H1 (cell line): ENCODE data around the gene NAXE. TPM values are rescaled to one million over a fixed set of nuclear protein-coding genes. Genes with fewer than 3 reads are reported as not detected.

Source experiments
- CTCF ChIA-PET: fragments of 300-600 bp; sonication (Branson Sonifier 250); formaldehyde crosslinking; loops from one replicate; lab custom pipeline; 2021; ENCODE audit not compliant: partially characterized antibody; lab: Charles Lee
- POLR2A ChIA-PET: fragments of 300-600 bp; sonication (Branson Sonifier 250); formaldehyde crosslinking; loops from one replicate; lab custom pipeline; 2021; ENCODE audit warnings: inconsistent platforms; ENCODE audit not compliant: partially characterized antibody; lab: Charles Lee
- DNase-seq, 2 experiments: peaks; one replicate each; pipeline versions ENCODE4 v3.0.0 to v3.0.0-alpha.2; 2010 to 2022; ENCODE audit warnings: low spot score in 2 of 2, low read depth in 1 of 2, mixed read lengths in 1 of 2
- FAIRE-seq: peaks from 2 replicates; lab custom pipeline; 2011; peaks lifted over from hg19 to GRCh38; lab: Jason Lieb, UNC
- H2AFZ ChIP-seq: 2 replicates; pipeline ENCODE4 v1.8.1; 2012; ENCODE audit warnings: low read length, inconsistent platforms
- H2AK5ac ChIP-seq: 2 replicates; pipeline ENCODE4 v1.6.1; 2013; ENCODE audit warnings: low read depth, low read length
- H2BK120ac ChIP-seq: replicated peaks from 2 replicates; pipeline ENCODE3; 2013; ENCODE audit warnings: low read depth, low read length, inconsistent platforms
- H2BK12ac ChIP-seq: 2 replicates; pipeline ENCODE4 v1.6.1; 2013; ENCODE audit warnings: low read depth, low read length
- H2BK15ac ChIP-seq: 2 replicates; pipeline ENCODE4 v1.6.1; 2013; ENCODE audit warnings: low read length
- H2BK20ac ChIP-seq: 2 replicates; pipeline ENCODE4 v1.6.1; 2013; ENCODE audit warnings: low read length
- H2BK5ac ChIP-seq: 2 replicates; pipeline ENCODE4 v1.6.1; 2013; ENCODE audit warnings: low read depth, low read length
- H3K14ac ChIP-seq: 2 replicates; pipeline ENCODE4 v1.6.1; 2013; ENCODE audit warnings: inconsistent platforms; ENCODE audit not compliant: insufficient read length
- H3K18ac ChIP-seq: 2 replicates; pipeline ENCODE4 v1.6.1; 2013; ENCODE audit warnings: low read length; ENCODE audit errors: extremely low read depth
- H3K23ac ChIP-seq: 2 replicates; pipeline ENCODE4 v1.6.1; 2013; ENCODE audit warnings: inconsistent platforms; ENCODE audit not compliant: insufficient read length
- H3K23me2 ChIP-seq: 2 replicates; pipeline ENCODE4 v1.6.1; 2013; ENCODE audit warnings: low read depth, low read length
- H3K27ac ChIP-seq: 2 replicates; pipeline ENCODE4 v1.6.1; 2011; ENCODE audit warnings: low read depth, low read length, inconsistent platforms
- H3K27me3 ChIP-seq, 4 experiments: replicated peaks in 1 of 4; 1 replicate in 1 of 4; 2 replicates in 3 of 4; pipeline versions ENCODE4 v1.6.1 to v1.8.1; 2011 to 2013; ENCODE audit warnings: low read length in 3 of 4, mild to moderate bottlenecking in 3 of 4, inconsistent platforms in 2 of 4, mixed read lengths in 2 of 4, moderate library complexity in 1 of 4; ENCODE audit not compliant: control insufficient read depth in 3 of 4, insufficient read depth in 3 of 4; ENCODE audit errors: extremely low read depth in 1 of 4
- H3K36me3 ChIP-seq, 4 experiments: 2 replicates each; pipeline versions ENCODE4 v1.6.1 to v1.8.1; 2011 to 2013; ENCODE audit warnings: mild to moderate bottlenecking in 4 of 4, low read length in 3 of 4, moderate library complexity in 2 of 4, control low read depth in 1 of 4, inconsistent platforms in 1 of 4; ENCODE audit not compliant: insufficient read depth in 4 of 4, control insufficient read depth in 2 of 4
- H3K4ac ChIP-seq: replicated peaks from 2 replicates; pipeline ENCODE3; 2013; ENCODE audit warnings: low read length, low read depth, mixed read lengths, inconsistent platforms; ENCODE audit not compliant: insufficient read length
- H3K4me1 ChIP-seq, 4 experiments: replicated peaks in 1 of 4; 1 replicate in 1 of 4; 2 replicates in 3 of 4; pipeline versions ENCODE4 v1.6.1 to v1.8.1; 2011 to 2013; ENCODE audit warnings: low read length in 3 of 4, inconsistent platforms in 2 of 4, mixed read lengths in 1 of 4; ENCODE audit not compliant: insufficient read depth in 4 of 4, control insufficient read depth in 3 of 4
- H3K4me2 ChIP-seq, 2 experiments: 2 replicates each; pipeline versions ENCODE4 v1.6.1 to v1.8.1; 2011 to 2013; ENCODE audit warnings: low read depth in 2 of 2, low read length in 2 of 2, control low read depth in 1 of 2, inconsistent platforms in 1 of 2, mild to moderate bottlenecking in 1 of 2; ENCODE audit not compliant: insufficient read depth in 1 of 2
- H3K4me3 ChIP-seq, 4 experiments: fragments of 200-600, 300-600 bp in 1 of 4; sonication (generic), shearing (Covaris generic), sonication (Bioruptor Twin) in 1 of 4; 2 replicates each; pipeline versions ENCODE4 v1.5.1 to v1.8.1; 2011 to 2016; ENCODE audit warnings: low read length in 4 of 4, low read depth in 3 of 4, control low read depth in 2 of 4, inconsistent platforms in 2 of 4, mild to moderate bottlenecking in 2 of 4, mixed read lengths in 1 of 4, moderate library complexity in 1 of 4; ENCODE audit not compliant: insufficient read depth in 2 of 4; ENCODE audit errors: extremely low read depth in 1 of 4
- H3K56ac ChIP-seq: replicated peaks from 2 replicates; pipeline ENCODE3; 2013; ENCODE audit warnings: low read depth, mild to moderate bottlenecking, mixed read lengths, low read length, inconsistent platforms; ENCODE audit not compliant: insufficient read length
- H3K79me1 ChIP-seq: 2 replicates; pipeline ENCODE4 v1.6.1; 2013; ENCODE audit warnings: low read depth, low read length, control low read depth
- H3K79me2 ChIP-seq, 2 experiments: 2 replicates each; pipeline versions ENCODE4 v1.6.1 to v1.8.1; 2012 to 2013; ENCODE audit warnings: low read length in 2 of 2, mild to moderate bottlenecking in 2 of 2, inconsistent platforms in 1 of 2; ENCODE audit not compliant: insufficient read depth in 2 of 2, control insufficient read depth in 1 of 2
- H3K9ac ChIP-seq, 4 experiments: replicated peaks in 1 of 4; 1 replicate in 1 of 4; 2 replicates in 3 of 4; pipeline versions ENCODE4 v1.6.1 to v1.8.1; 2011 to 2013; ENCODE audit warnings: low read depth in 3 of 4, low read length in 3 of 4, control low read depth in 2 of 4, mild to moderate bottlenecking in 2 of 4, moderate library complexity in 2 of 4, inconsistent platforms in 1 of 4; ENCODE audit errors: extremely low read depth in 1 of 4
- H3K9me3 ChIP-seq, 2 experiments: 2 replicates each; pipeline versions ENCODE4 v1.6.1 to v1.8.1; 2012 to 2013; ENCODE audit warnings: mild to moderate bottlenecking in 2 of 2, moderate library complexity in 2 of 2, control low read depth in 1 of 2, inconsistent platforms in 1 of 2, low read depth in 1 of 2, low read length in 1 of 2, mixed read lengths in 1 of 2; ENCODE audit not compliant: insufficient read depth in 2 of 2
- H4K20me1 ChIP-seq, 2 experiments: replicated peaks in 1 of 2; 2 replicates each; pipeline versions ENCODE3 to v1.8.1; 2011 to 2013; ENCODE audit warnings: inconsistent platforms in 2 of 2, low read length in 2 of 2, mild to moderate bottlenecking in 1 of 2; ENCODE audit not compliant: insufficient read depth in 2 of 2, control insufficient read depth in 1 of 2
- H4K5ac ChIP-seq: 2 replicates; pipeline ENCODE4 v1.6.1; 2013; ENCODE audit warnings: low read length, low read depth, mixed read lengths, inconsistent platforms; ENCODE audit not compliant: insufficient read length
- H4K8ac ChIP-seq: 2 replicates; pipeline ENCODE4 v1.8.0; 2013; ENCODE audit warnings: mild to moderate bottlenecking, moderate library complexity, low read length, inconsistent platforms; ENCODE audit not compliant: insufficient read depth; ENCODE audit errors: extremely low read depth
- H4K91ac ChIP-seq: replicated peaks from 2 replicates; pipeline ENCODE3; 2013; ENCODE audit warnings: low read length, mixed read lengths, inconsistent platforms; ENCODE audit not compliant: insufficient read length
- CHD2 ChIP-seq: IDR thresholded peaks from 2 replicates; pipeline ENCODE4 v1.6.1; 2012; ENCODE audit warnings: low read length, improper control_type of control experiment
- CREB1 ChIP-seq: IDR thresholded peaks from 2 replicates; pipeline ENCODE4 v1.6.1; 2012; ENCODE audit warnings: inconsistent platforms
- CTBP2 ChIP-seq: IDR thresholded peaks from 2 replicates; pipeline ENCODE4 v1.7.0; 2011; ENCODE audit warnings: borderline replicate concordance, mild to moderate bottlenecking, moderate library complexity, mixed read lengths, low read length; ENCODE audit not compliant: insufficient read depth, insufficient read length
- NRF1 ChIP-seq: IDR thresholded peaks from 2 replicates; pipeline ENCODE4 v1.6.1; 2011; ENCODE audit warnings: mild to moderate bottlenecking, low read depth, low read length, improper control_type of control experiment
- RAD21 ChIP-seq, 2 experiments: IDR thresholded peaks in 1 of 2; conservative IDR thresholded peaks in 1 of 2; 2 replicates each; pipeline ENCODE4 v1.6.1; 2011; ENCODE audit warnings: low read depth in 2 of 2, low read length in 2 of 2, improper control_type of control experiment in 1 of 2, inconsistent platforms in 1 of 2, mild to moderate bottlenecking in 1 of 2, moderate library complexity in 1 of 2
- SAP30 ChIP-seq: fragments of 300-600 bp; sonication (generic); IDR thresholded peaks from 2 replicates; pipeline ENCODE4 v1.7.1; 2012; ENCODE audit warnings: low read length, moderate library complexity, mild to moderate bottlenecking, inconsistent platforms; ENCODE audit not compliant: insufficient read depth, insufficient replicate concordance
- SP4 ChIP-seq: IDR thresholded peaks from 2 replicates; pipeline ENCODE4 v1.6.1; 2012; ENCODE audit warnings: low read length, inconsistent platforms
- SRF ChIP-seq: IDR thresholded peaks from 2 replicates; pipeline ENCODE4 v1.6.1; 2011; ENCODE audit warnings: mild to moderate bottlenecking, low read depth, low read length, moderate library complexity
- ZNF274 ChIP-seq: IDR thresholded peaks from 2 replicates; pipeline ENCODE4 v1.7.0; 2012; ENCODE audit warnings: low read length, borderline replicate concordance; ENCODE audit errors: extremely low read depth
- WGBS, 2 experiments: shearing (Covaris generic) in 1 of 2; methylation state at CpG; one replicate each; pipeline versions ENCODE4 v1.1.6 to v1.1.7; 2013 to 2015; ENCODE audit warnings: low lambda C conversion rate in 2 of 2, mixed read lengths in 2 of 2, inconsistent platforms in 1 of 2, low coverage in 1 of 2, missing lambda C conversion rate in 1 of 2; ENCODE audit not compliant: insufficient replicate concordance in 2 of 2, insufficient coverage in 1 of 2, insufficient read length in 1 of 2; ENCODE audit errors: extremely low coverage in 1 of 2, missing lambda C conversion rate in 1 of 2; 5-methylcytosine and 5-hydroxymethylcytosine counted together
- polyA plus RNA-seq, 7 experiments: library from polyadenylated mRNA; depleted of rRNA in 3 of 7; stranded (reverse) in 5 of 7; unstranded in 2 of 7; fragments of >200 nt in 5 of 7; fragments of 200-250 nt in 2 of 7; gene quantifications; 1 replicate in 5 of 7; 2 replicates in 1 of 7; 4 replicates in 1 of 7; pipeline versions ENCODE4 v1.2.1 to v1.2.3, GENCODE V29; 2011 to 2013; ENCODE audit warnings: missing spikeins in 2 of 7, mixed read lengths in 2 of 7
- total RNA-seq: library from RNA; stranded (reverse); fragmentation: NEBNext Ultra II Directional; extraction: Animal tissue kit (Norgen Biotek cat#: 25700); gene quantifications from 2 replicates; pipeline ENCODE4 v1.2.1, GENCODE V29; 2021
- TF ChIP-seq, protein P1 (sequence below): IDR thresholded peaks from 2 replicates; pipeline ENCODE4 v1.6.1; 2012; ENCODE audit warnings: inconsistent platforms
- TF ChIP-seq, protein P2 (sequence below), 3 experiments: IDR thresholded peaks; 1 replicate in 2 of 3; 2 replicates in 1 of 3; pipeline versions ENCODE4 v1.5.1 to v1.6.1; 2011; ENCODE audit warnings: low read length in 3 of 3, mild to moderate bottlenecking in 3 of 3, inconsistent platforms in 2 of 3, low read depth in 1 of 3, moderate library complexity in 1 of 3; ENCODE audit not compliant: insufficient read depth in 1 of 3; ENCODE audit errors: control extremely low read depth in 1 of 3

Gene NAXE
- total and polyA plus RNA-seq, 2 of the 8 experiments (the other 6 are each of a cell fraction or from before 2014, with no cell fraction given): 73.1 to 74.3 TPM

DNA sequence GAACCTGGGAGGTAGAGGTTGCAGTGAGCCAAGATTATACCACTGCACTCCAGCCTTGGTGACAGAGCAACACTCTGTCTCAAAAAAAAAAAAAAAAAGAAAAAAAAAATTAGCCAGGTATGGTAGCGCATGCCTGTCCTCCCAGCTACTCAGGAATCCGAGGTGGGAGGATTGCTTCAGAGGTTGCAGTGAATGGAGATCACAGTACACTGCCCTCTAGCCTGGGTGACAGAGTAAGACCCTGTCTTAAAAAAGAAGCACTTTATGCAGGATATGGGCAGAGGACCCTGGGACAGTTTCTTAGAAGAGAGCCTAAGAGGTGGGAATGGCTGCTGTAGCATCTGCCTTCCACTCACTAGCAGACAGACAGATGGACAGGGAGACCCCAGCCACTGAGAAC, 42.2 kb upstream of the NAXE start:
- H2BK5ac ChIP-seq: no peak overlapping the region
- 75% methylated on average over 1 of the region's 2 CpGs; no CpG with 5 or more reads in 1 of the 2 experiments for WGBS, 2 experiments
- H3K18ac ChIP-seq: no peak overlapping the region
- H3K23me2 ChIP-seq: no peaks in the 10 kb centered on the region
- H3K9ac ChIP-seq: no peak overlapping the region
- no peak overlapping the region for H2BK15ac ChIP-seq
- no peak overlapping the region for H2BK120ac ChIP-seq
- H2BK12ac ChIP-seq: no peak overlapping the region
- H4K20me1 ChIP-seq: peaks cover 0 to 8% of the 10 kb centered on the region in 2 experiments
- ChIA-PET POLR2A (interaction anchor here (0.7 to 1.6 kb wide), 2 partner anchors 12 to 52 kb away, joined by 3 read pairs; partner anchors contain the start of gene GPATCH4), CTCF (interaction anchor here (0.6 to 6.8 kb wide), 10 partner anchors 12 to 164 kb away, joined by 3 to 33 read pairs (median 4); no protein-coding TSS in a partner anchor)
- H3K4me1 ChIP-seq: no peaks in the 10 kb centered on the region
- no peak overlapping the region for H3K27ac ChIP-seq
- DNase-seq (no peak), FAIRE-seq (no peak)
- H3K4ac ChIP-seq: no peak overlapping the region
- peaks cover 3 to 24% (median 13%) of the 10 kb centered on the region in 4 experiments; a peak in 6 of 8 replicates for H3K36me3 ChIP-seq
- no peak overlapping the region for H2AK5ac ChIP-seq
- no peak overlapping the region for H3K56ac ChIP-seq
- H4K5ac ChIP-seq: no peak overlapping the region
- H2AFZ ChIP-seq: no peak overlapping the region
- H2BK20ac ChIP-seq: no peak overlapping the region
- no peak overlapping the region for H3K4me3 ChIP-seq
- H3K9me3 ChIP-seq: no peaks in the 10 kb centered on the region
- H3K27me3 ChIP-seq: no peaks in the 10 kb centered on the region
- H3K14ac ChIP-seq: no peak overlapping the region
- no peaks in the 10 kb centered on the region for H3K79me1 ChIP-seq
- H4K8ac ChIP-seq: no peak overlapping the region
- no peak overlapping the region for H4K91ac ChIP-seq
- H3K4me2 ChIP-seq: no peak overlapping the region
- H3K79me2 ChIP-seq: no peaks in the 10 kb centered on the region
- H3K23ac ChIP-seq: no peak overlapping the region
- TF ChIP-seq ZNF274 (no peak), SRF (no peak), CREB1 (no peak), SP4 (no peak), CHD2 (no peak), RAD21 (IDR thresholded peaks at IDR 0.05 in 1 of 2, conservative IDR thresholded peaks at IDR 0.05 in 1 of 2; ENCODE audit: low read depth in 2 of 2, low read length in 2 of 2) (peak in 1 of 2 experiments; percentile 35; a peak in 2 of 4 replicates), CTBP2 (no peak), NRF1 (no peak), SAP30 (no peak)
- TF ChIP-seq, protein P1, sequence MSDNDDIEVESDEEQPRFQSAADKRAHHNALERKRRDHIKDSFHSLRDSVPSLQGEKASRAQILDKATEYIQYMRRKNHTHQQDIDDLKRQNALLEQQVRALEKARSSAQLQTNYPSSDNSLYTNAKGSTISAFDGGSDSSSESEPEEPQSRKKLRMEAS: no peak
- TF ChIP-seq, protein P2, sequence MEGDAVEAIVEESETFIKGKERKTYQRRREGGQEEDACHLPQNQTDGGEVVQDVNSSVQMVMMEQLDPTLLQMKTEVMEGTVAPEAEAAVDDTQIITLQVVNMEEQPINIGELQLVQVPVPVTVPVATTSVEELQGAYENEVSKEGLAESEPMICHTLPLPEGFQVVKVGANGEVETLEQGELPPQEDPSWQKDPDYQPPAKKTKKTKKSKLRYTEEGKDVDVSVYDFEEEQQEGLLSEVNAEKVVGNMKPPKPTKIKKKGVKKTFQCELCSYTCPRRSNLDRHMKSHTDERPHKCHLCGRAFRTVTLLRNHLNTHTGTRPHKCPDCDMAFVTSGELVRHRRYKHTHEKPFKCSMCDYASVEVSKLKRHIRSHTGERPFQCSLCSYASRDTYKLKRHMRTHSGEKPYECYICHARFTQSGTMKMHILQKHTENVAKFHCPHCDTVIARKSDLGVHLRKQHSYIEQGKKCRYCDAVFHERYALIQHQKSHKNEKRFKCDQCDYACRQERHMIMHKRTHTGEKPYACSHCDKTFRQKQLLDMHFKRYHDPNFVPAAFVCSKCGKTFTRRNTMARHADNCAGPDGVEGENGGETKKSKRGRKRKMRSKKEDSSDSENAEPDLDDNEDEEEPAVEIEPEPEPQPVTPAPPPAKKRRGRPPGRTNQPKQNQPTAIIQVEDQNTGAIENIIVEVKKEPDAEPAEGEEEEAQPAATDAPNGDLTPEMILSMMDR (IDR thresholded peaks at IDR 0.05; ENCODE audit: control extremely low read depth in 1 of 3, insufficient read depth in 1 of 3, low read depth in 1 of 3, low read length in 3 of 3): peak in 2 of 3 experiments; percentile 27 to 32; a peak in 2 of 4 replicates
